Measurements from ENCODE around the gene SKA1. TPM values are rescaled to one million over a fixed set of nuclear protein-coding genes. Genes with fewer than 3 reads are reported as not detected.

The SKA1 gene
- total RNA-seq, 1 experiment from 2014 or later: 20.6 TPM

DNA sequence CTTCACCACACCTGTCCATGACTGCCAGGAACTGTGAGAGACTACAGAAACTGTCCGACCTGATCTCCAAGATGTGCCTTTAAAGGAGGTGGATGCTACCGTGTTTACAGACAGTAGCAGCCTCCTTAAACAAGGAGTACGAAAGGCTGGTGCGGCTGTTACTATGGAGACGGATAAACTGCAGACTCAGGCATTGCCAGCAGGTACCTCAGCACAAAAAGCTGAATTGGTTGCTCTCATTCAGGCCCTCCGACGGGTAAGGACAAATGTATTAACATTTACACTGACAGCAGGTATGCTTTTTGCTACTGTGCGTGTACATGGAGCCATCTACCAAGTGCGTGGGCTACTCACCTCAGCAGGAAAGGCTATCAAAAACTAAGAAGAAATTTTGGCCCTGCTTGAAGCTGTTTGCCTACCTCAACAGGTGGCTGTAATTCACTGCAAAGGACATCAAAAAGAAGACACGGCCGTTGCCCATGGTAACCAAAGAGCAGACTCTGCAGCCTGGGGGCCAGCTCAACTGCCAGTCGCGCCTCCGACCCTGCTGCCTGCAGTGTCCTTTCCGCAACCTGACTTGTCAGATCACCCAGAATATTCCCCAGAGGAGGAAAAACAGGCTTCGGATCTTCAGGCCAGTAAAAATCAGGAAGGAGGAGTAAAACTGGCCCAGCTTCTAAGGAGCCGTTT, 30.9 kb downstream of the SKA1 start:
- H3T11ph ChIP-seq (ENCODE audit: low read length): no peak overlapping the region
- no peak overlapping the region for H2AK5ac ChIP-seq (ENCODE audit: insufficient read length, low read length)
- no peak overlapping the region for H3K23ac ChIP-seq (ENCODE audit: insufficient read length, low read depth, low read length)
- H2BK5ac ChIP-seq (ENCODE audit: insufficient read length, low read length): no peak overlapping the region
- H3K4me2 ChIP-seq (ENCODE audit: insufficient read depth, insufficient read length, low read length): no peak overlapping the region
- TF ChIP-seq, protein P1, sequence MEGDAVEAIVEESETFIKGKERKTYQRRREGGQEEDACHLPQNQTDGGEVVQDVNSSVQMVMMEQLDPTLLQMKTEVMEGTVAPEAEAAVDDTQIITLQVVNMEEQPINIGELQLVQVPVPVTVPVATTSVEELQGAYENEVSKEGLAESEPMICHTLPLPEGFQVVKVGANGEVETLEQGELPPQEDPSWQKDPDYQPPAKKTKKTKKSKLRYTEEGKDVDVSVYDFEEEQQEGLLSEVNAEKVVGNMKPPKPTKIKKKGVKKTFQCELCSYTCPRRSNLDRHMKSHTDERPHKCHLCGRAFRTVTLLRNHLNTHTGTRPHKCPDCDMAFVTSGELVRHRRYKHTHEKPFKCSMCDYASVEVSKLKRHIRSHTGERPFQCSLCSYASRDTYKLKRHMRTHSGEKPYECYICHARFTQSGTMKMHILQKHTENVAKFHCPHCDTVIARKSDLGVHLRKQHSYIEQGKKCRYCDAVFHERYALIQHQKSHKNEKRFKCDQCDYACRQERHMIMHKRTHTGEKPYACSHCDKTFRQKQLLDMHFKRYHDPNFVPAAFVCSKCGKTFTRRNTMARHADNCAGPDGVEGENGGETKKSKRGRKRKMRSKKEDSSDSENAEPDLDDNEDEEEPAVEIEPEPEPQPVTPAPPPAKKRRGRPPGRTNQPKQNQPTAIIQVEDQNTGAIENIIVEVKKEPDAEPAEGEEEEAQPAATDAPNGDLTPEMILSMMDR (conservative IDR thresholded peaks at IDR 0.05): no peak
- DNase-seq: peak; percentile 47
- no peaks in the 10 kb centered on the region for H3K27me3 ChIP-seq (ENCODE audit: insufficient read depth, low read length)
- H2BK20ac ChIP-seq (ENCODE audit: low read depth, low read length, poor library complexity, severe bottlenecking): no peak overlapping the region
- peak overlapping the region; percentile 51 for H3K18ac ChIP-seq (ENCODE audit: insufficient read length, low read depth, low read length)
- H2BK15ac ChIP-seq (ENCODE audit: low read depth, low read length): no peak overlapping the region
- H4K20me1 ChIP-seq (ENCODE audit: control insufficient read depth, insufficient read depth, insufficient read length): no peaks in the 10 kb centered on the region
- H3K4me1 Mint-ChIP-seq: peaks cover 69 to 92% of the 10 kb centered on the region in 2 experiments
- WGBS (ENCODE audit: extremely low coverage, insufficient read length, low lambda C conversion rate): no CpG with 5 or more reads among the region's 17 CpGs
- H3K36me3 Mint-ChIP-seq (ENCODE audit: insufficient read depth in 1 of 3, low read depth in 3 of 3): no peaks in the 10 kb centered on the region
- H3K9me3 ChIP-seq (ENCODE audit: control insufficient read depth, low read depth, low read length): no peaks in the 10 kb centered on the region
- H3K27ac ChIP-seq (ENCODE audit: insufficient read length, low read depth, low read length): no peak overlapping the region
- H3K4me1 ChIP-seq (ENCODE audit: insufficient read depth, low read length): peaks cover 6% of the 10 kb centered on the region; the same call in 1 of the 2 replicates
- no peak overlapping the region for H2BK12ac ChIP-seq (ENCODE audit: insufficient read length, low read depth, low read length)
- peak overlapping the region in 1 of 2 experiments; percentile 45; a peak in 1 of 5 replicates for H3K4me3 Mint-ChIP-seq
- no peak overlapping the region for H2BK120ac ChIP-seq (ENCODE audit: low read depth, low read length, poor library complexity, severe bottlenecking)
- H4K5ac ChIP-seq (ENCODE audit: insufficient read length, low read depth, low read length): no peak overlapping the region
- peak overlapping the region in 1 of 3 experiments; percentile 64; a peak in 1 of 7 replicates for H3K27ac Mint-ChIP-seq
- H3K56ac ChIP-seq (ENCODE audit: insufficient read length, low read depth, low read length): no peak overlapping the region
- no peaks in the 10 kb centered on the region for H3K79me1 ChIP-seq (ENCODE audit: insufficient read depth, low read depth, low read length, poor library complexity, severe bottlenecking)
- H4K8ac ChIP-seq (replicated peaks; ENCODE audit: insufficient read length, low read depth, low read length): no peak overlapping the region
- no peaks in the 10 kb centered on the region for H3K79me2 ChIP-seq (ENCODE audit: insufficient read depth, low read length)
- no peak overlapping the region for H4K91ac ChIP-seq (ENCODE audit: insufficient read length, low read depth, low read length)
- no peaks in the 10 kb centered on the region for H3K9me3 Mint-ChIP-seq
- peaks cover 56% of the 10 kb centered on the region for H3K27me3 Mint-ChIP-seq (ENCODE audit: low read depth)
- H3K23me2 ChIP-seq (ENCODE audit: insufficient read length, low read depth, low read length, poor library complexity, severe bottlenecking): no peaks in the 10 kb centered on the region
- no peak overlapping the region for H3K9ac ChIP-seq (ENCODE audit: extremely low read depth, insufficient read length, low read length)
- peak overlapping the region; percentile 50; the same call in 1 of the 2 replicates for H3K14ac ChIP-seq (ENCODE audit: insufficient read depth, low read length)
- no peak overlapping the region for H2AFZ ChIP-seq (ENCODE audit: low read length)
- H3K4ac ChIP-seq (ENCODE audit: low read depth, low read length): no peak overlapping the region
